NK-92 (cell line): ENCODE measurements around the gene PER3.

ENCODE experiments used
- DNase-seq: peaks from one replicate; lab custom pipeline; 2025; ENCODE audit not compliant: unreplicated experiment; lab: John Stamatoyannopoulos, UW

The PER3 gene

GRCh38 chr1:7869136-7869920, 85.2 kb downstream of the PER3 start:
- DNase-seq, result no peak

GRCh38 chr1:7871136-7871535, 87.0 kb downstream of the PER3 start:
- DNase-seq, result no peak

- no peak for DNase-seq
These were observed 90.0 kb downstream of the PER3 start for GRCh38 chr1:7873801-7874795.

GRCh38 chr1:7878027-7878426, 93.9 kb downstream of the PER3 start:
- no peak for DNase-seq

GRCh38 chr1:7879228-7879627, 95.1 kb downstream of the PER3 start:
- no peak for DNase-seq

GRCh38 chr1:7884757-7885156, 100.7 kb downstream of the PER3 start:
- no peak for DNase-seq

- no peak for DNase-seq
These were observed 101.7 kb downstream of the PER3 start for GRCh38 chr1:7885513-7886404.

GRCh38 chr1:7886405-7886745, 102.3 kb downstream of the PER3 start:
- DNase-seq, result no peak

GRCh38 chr1:7888248-7889081, 104.4 kb downstream of the PER3 start:
- DNase-seq, result no peak

- DNase-seq, result no peak
These were observed 106.8 kb downstream of the PER3 start for GRCh38 chr1:7890853-7891252.

GRCh38 chr1:7891804-7892203, 107.7 kb downstream of the PER3 start:
- DNase-seq, result no peak

- DNase-seq, result no peak
These were observed 109.6 kb downstream of the PER3 start for GRCh38 chr1:7893529-7894180.
